Measurements from ENCODE around the gene RASSF7.

RASSF7 gene

GRCh38 chr11:555227-555779 is 5.5 kb upstream of the RASSF7 start:
- Histone ChIP-seq H3K27ac (ENCODE audit: low read depth, low read length) (no peak overlapping the region), H3K27me3 (ENCODE audit: control insufficient read depth, insufficient read depth, low read length) (peaks cover 40% of the 10 kb centered on the region), H3K9me3 (ENCODE audit: control insufficient read depth, insufficient read depth, low read depth, low read length) (no peaks in the 10 kb centered on the region), H3K36me3 (ENCODE audit: control insufficient read depth, insufficient read depth, low read length) (no peaks in the 10 kb centered on the region), H3K4me3 (ENCODE audit: low read depth, low read length) (peak overlapping the region; percentile 81), H3K9ac (ENCODE audit: low read length) (no peak overlapping the region), H3K4me1 (ENCODE audit: control insufficient read depth, insufficient read depth, low read length) (peaks cover 15% of the 10 kb centered on the region)

- H3K9me3 ChIP-seq (ENCODE audit: control insufficient read depth, insufficient read depth, low read depth, low read length) = no peaks in the 10 kb centered on the region
- H3K27me3 ChIP-seq (ENCODE audit: control insufficient read depth, insufficient read depth, low read length) = peaks cover 40% of the 10 kb centered on the region
- H3K36me3 ChIP-seq (ENCODE audit: control insufficient read depth, insufficient read depth, low read length) = no peaks in the 10 kb centered on the region
- no peak overlapping the region for H3K27ac ChIP-seq (ENCODE audit: low read depth, low read length)
- H3K4me3 ChIP-seq (ENCODE audit: low read depth, low read length) = peak overlapping the region; percentile 81
- no peak overlapping the region for H3K9ac ChIP-seq (ENCODE audit: low read length)
- peaks cover 15% of the 10 kb centered on the region for H3K4me1 ChIP-seq (ENCODE audit: control insufficient read depth, insufficient read depth, low read length)
Observed at GRCh38 chr11:555780-556661, 4.7 kb upstream of the RASSF7 start.

- H3K4me3 ChIP-seq (ENCODE audit: low read depth, low read length) = peak overlapping the region; percentile 81
- H3K36me3 ChIP-seq (ENCODE audit: control insufficient read depth, insufficient read depth, low read length) = no peaks in the 10 kb centered on the region
- H3K27ac ChIP-seq (ENCODE audit: low read depth, low read length) = no peak overlapping the region
- peaks cover 43% of the 10 kb centered on the region for H3K27me3 ChIP-seq (ENCODE audit: control insufficient read depth, insufficient read depth, low read length)
- H3K4me1 ChIP-seq (ENCODE audit: control insufficient read depth, insufficient read depth, low read length) = peaks cover 17% of the 10 kb centered on the region
- no peak overlapping the region for H3K9ac ChIP-seq (ENCODE audit: low read length)
- no peaks in the 10 kb centered on the region for H3K9me3 ChIP-seq (ENCODE audit: control insufficient read depth, insufficient read depth, low read depth, low read length)
Observed at GRCh38 chr11:556662-557256, 4.0 kb upstream of the RASSF7 start.

- Histone ChIP-seq H3K36me3 (ENCODE audit: control insufficient read depth, insufficient read depth, low read length) (no peaks in the 10 kb centered on the region), H3K4me1 (ENCODE audit: control insufficient read depth, insufficient read depth, low read length) (peaks cover 21% of the 10 kb centered on the region), H3K27ac (ENCODE audit: low read depth, low read length) (no peak overlapping the region), H3K4me3 (ENCODE audit: low read depth, low read length) (no peak overlapping the region), H3K9ac (ENCODE audit: low read length) (no peak overlapping the region), H3K27me3 (ENCODE audit: control insufficient read depth, insufficient read depth, low read length) (peaks cover 44% of the 10 kb centered on the region), H3K9me3 (ENCODE audit: control insufficient read depth, insufficient read depth, low read depth, low read length) (no peaks in the 10 kb centered on the region)
Observed at GRCh38 chr11:557328-558132, 3.2 kb upstream of the RASSF7 start.

GRCh38 chr11:558503-558902 is 2.3 kb upstream of the RASSF7 start:
- Histone ChIP-seq H3K27me3 (ENCODE audit: control insufficient read depth, insufficient read depth, low read length) (peaks cover 44% of the 10 kb centered on the region), H3K4me1 (ENCODE audit: control insufficient read depth, insufficient read depth, low read length) (peaks cover 21% of the 10 kb centered on the region), H3K9ac (ENCODE audit: low read length) (no peak overlapping the region), H3K4me3 (ENCODE audit: low read depth, low read length) (no peak overlapping the region), H3K27ac (ENCODE audit: low read depth, low read length) (no peak overlapping the region), H3K36me3 (ENCODE audit: control insufficient read depth, insufficient read depth, low read length) (peaks cover 5% of the 10 kb centered on the region; the same call in 1 of the 2 replicates), H3K9me3 (ENCODE audit: control insufficient read depth, insufficient read depth, low read depth, low read length) (no peaks in the 10 kb centered on the region)

GRCh38 chr11:559020-559620 is 1.6 kb upstream of the RASSF7 start:
- Histone ChIP-seq H3K9ac (ENCODE audit: low read length) (no peak overlapping the region), H3K4me1 (ENCODE audit: control insufficient read depth, insufficient read depth, low read length) (peaks cover 21% of the 10 kb centered on the region)

GRCh38 chr11:559712-560304 is 962 bp upstream of the RASSF7 start:
- Histone ChIP-seq H3K9ac (ENCODE audit: low read length) (peak overlapping the region; percentile 60), H3K9me3 (ENCODE audit: control insufficient read depth, insufficient read depth, low read depth, low read length) (no peaks in the 10 kb centered on the region), H3K4me3 (ENCODE audit: low read depth, low read length) (peak overlapping the region; percentile 70), H3K4me1 (ENCODE audit: control insufficient read depth, insufficient read depth, low read length) (peaks cover 21% of the 10 kb centered on the region), H3K27me3 (ENCODE audit: control insufficient read depth, insufficient read depth, low read length) (peaks cover 44% of the 10 kb centered on the region), H3K27ac (ENCODE audit: low read depth, low read length) (peak overlapping the region; percentile 59; the same call in 1 of the 2 replicates), H3K36me3 (ENCODE audit: control insufficient read depth, insufficient read depth, low read length) (peaks cover 10% of the 10 kb centered on the region; the same call in 1 of the 2 replicates)

More at GRCh38 chr11:559020-559620, 1.6 kb upstream of the RASSF7 start:
- H3K27ac ChIP-seq (ENCODE audit: low read depth, low read length) = no peak overlapping the region
- no peaks in the 10 kb centered on the region for H3K9me3 ChIP-seq (ENCODE audit: control insufficient read depth, insufficient read depth, low read depth, low read length)
- H3K27me3 ChIP-seq (ENCODE audit: control insufficient read depth, insufficient read depth, low read length) = peaks cover 44% of the 10 kb centered on the region
- peaks cover 10% of the 10 kb centered on the region; the same call in 1 of the 2 replicates for H3K36me3 ChIP-seq (ENCODE audit: control insufficient read depth, insufficient read depth, low read length)
- H3K4me3 ChIP-seq (ENCODE audit: low read depth, low read length) = no peak overlapping the region

- H3K4me3 ChIP-seq (ENCODE audit: low read depth, low read length) = peak overlapping the region; percentile 78
- H3K9me3 ChIP-seq (ENCODE audit: control insufficient read depth, insufficient read depth, low read depth, low read length) = no peaks in the 10 kb centered on the region
- peaks cover 31% of the 10 kb centered on the region for H3K4me1 ChIP-seq (ENCODE audit: control insufficient read depth, insufficient read depth, low read length)
- H3K27ac ChIP-seq (ENCODE audit: low read depth, low read length) = no peak overlapping the region
- H3K9ac ChIP-seq (ENCODE audit: low read length) = peak overlapping the region; percentile 57
- H3K27me3 ChIP-seq (ENCODE audit: control insufficient read depth, insufficient read depth, low read length) = peaks cover 32% of the 10 kb centered on the region
- H3K36me3 ChIP-seq (ENCODE audit: control insufficient read depth, insufficient read depth, low read length) = peaks cover 10% of the 10 kb centered on the region; the same call in 1 of the 2 replicates
Observed at GRCh38 chr11:561148-562003, 606 bp downstream of the RASSF7 start.

- Histone ChIP-seq H3K9ac (ENCODE audit: low read length) (no peak overlapping the region), H3K27me3 (ENCODE audit: control insufficient read depth, insufficient read depth, low read length) (peaks cover 24% of the 10 kb centered on the region), H3K36me3 (ENCODE audit: control insufficient read depth, insufficient read depth, low read length) (peaks cover 10% of the 10 kb centered on the region; the same call in 1 of the 2 replicates), H3K9me3 (ENCODE audit: control insufficient read depth, insufficient read depth, low read depth, low read length) (no peaks in the 10 kb centered on the region), H3K4me1 (ENCODE audit: control insufficient read depth, insufficient read depth, low read length) (peaks cover 25% of the 10 kb centered on the region), H3K27ac (ENCODE audit: low read depth, low read length) (no peak overlapping the region), H3K4me3 (ENCODE audit: low read depth, low read length) (peak overlapping the region; percentile 78)
Observed at GRCh38 chr11:562046-562645, 1.4 kb downstream of the RASSF7 start.

Measured in HUES6 (cell line).